ENCODE results near the gene ASB18. TPM values are rescaled to one million over a fixed set of nuclear protein-coding genes. Genes with fewer than 3 reads are reported as not detected.

Gene ASB18
- polyA plus RNA-seq, 1 experiment = not detected

GRCh38 chr2:236298924-236299475, 34.8 kb upstream of the ASB18 start:
- CTCF ChIA-PET = no interaction called here
- POLR2A ChIA-PET = no interaction called here
- no peak for TF ChIP-seq CTCF (IDR thresholded peaks at IDR 0.05; ENCODE audit: insufficient read depth, low read depth, low read length)

GRCh38 chr2:236295481-236295880, 31.3 kb upstream of the ASB18 start:
- no peak for DNase-seq (ENCODE audit: low read depth)
- Histone ChIP-seq H3K36me3 (ENCODE audit: control insufficient read depth, insufficient read depth, low read length) (no peaks in the 10 kb centered on the region), H3K27me3 (ENCODE audit: control insufficient read depth, insufficient read depth, low read length) (no peaks in the 10 kb centered on the region), H3K4me3 (ENCODE audit: low read depth, low read length) (no peak overlapping the region)
- ChIA-PET POLR2A (no interaction called here), CTCF (no interaction called here)
- TF ChIP-seq CTCF (IDR thresholded peaks at IDR 0.05; ENCODE audit: insufficient read depth, low read depth, low read length) = no peak

More at GRCh38 chr2:236298924-236299475, 34.8 kb upstream of the ASB18 start:
- DNase-seq (ENCODE audit: low read depth) = no peak
- Histone ChIP-seq H3K36me3 (ENCODE audit: control insufficient read depth, insufficient read depth, low read length) (no peaks in the 10 kb centered on the region), H3K4me3 (ENCODE audit: low read depth, low read length) (no peak overlapping the region), H3K27me3 (ENCODE audit: control insufficient read depth, insufficient read depth, low read length) (no peaks in the 10 kb centered on the region)

GRCh38 chr2:236294647-236295046, 30.4 kb upstream of the ASB18 start:
- ChIA-PET POLR2A (no interaction called here), CTCF (no interaction called here)
- Histone ChIP-seq H3K27me3 (ENCODE audit: control insufficient read depth, insufficient read depth, low read length) (no peaks in the 10 kb centered on the region), H3K36me3 (ENCODE audit: control insufficient read depth, insufficient read depth, low read length) (no peaks in the 10 kb centered on the region), H3K4me3 (ENCODE audit: low read depth, low read length) (no peak overlapping the region)
- TF ChIP-seq CTCF (IDR thresholded peaks at IDR 0.05; ENCODE audit: insufficient read depth, low read depth, low read length) = no peak
- DNase-seq (ENCODE audit: low read depth) = no peak

- Histone ChIP-seq H3K36me3 (ENCODE audit: control insufficient read depth, insufficient read depth, low read length) (no peaks in the 10 kb centered on the region), H3K4me3 (ENCODE audit: low read depth, low read length) (no peak overlapping the region), H3K27me3 (ENCODE audit: control insufficient read depth, insufficient read depth, low read length) (no peaks in the 10 kb centered on the region)
- DNase-seq (ENCODE audit: low read depth) = no peak
- no peak for TF ChIP-seq CTCF (IDR thresholded peaks at IDR 0.05; ENCODE audit: insufficient read depth, low read depth, low read length)
- CTCF ChIA-PET = no interaction called here
- POLR2A ChIA-PET = no interaction called here
These were observed 29.1 kb upstream of the ASB18 start for GRCh38 chr2:236293241-236293810.

GRCh38 chr2:236291911-236292310, 27.7 kb upstream of the ASB18 start:
- ChIA-PET POLR2A (no interaction called here), CTCF (no interaction called here)
- TF ChIP-seq CTCF (IDR thresholded peaks at IDR 0.05; ENCODE audit: insufficient read depth, low read depth, low read length) = no peak
- Histone ChIP-seq H3K36me3 (ENCODE audit: control insufficient read depth, insufficient read depth, low read length) (no peaks in the 10 kb centered on the region), H3K4me3 (ENCODE audit: low read depth, low read length) (no peak overlapping the region), H3K27me3 (ENCODE audit: control insufficient read depth, insufficient read depth, low read length) (no peaks in the 10 kb centered on the region; the same call in 1 of the 2 replicates)
- DNase-seq (ENCODE audit: low read depth) = no peak

Data from BJ (cell line).